Erythroblast (primary cell): ENCODE results near the gene C9orf152.

Experiments used
- DNase-seq, 2 experiments: peaks; one replicate each; lab custom pipeline; 2025; lab: John Stamatoyannopoulos, UW
- GATA1 ChIP-seq: IDR thresholded peaks from 2 replicates; pipeline ENCODE4 v1.6.1; 2011; ENCODE audit warnings: low read depth, mild to moderate bottlenecking, control low read depth, low read length, moderate library complexity
- POLR2A ChIP-seq: IDR thresholded peaks from 2 replicates; pipeline ENCODE4 v1.6.1; 2011; ENCODE audit warnings: mild to moderate bottlenecking, low read length

Gene C9orf152

GRCh38 chr9:110152704-110153374 lies 55.1 kb downstream of the C9orf152 start:
- DNase-seq = peak; percentile 59 to 66
- TF ChIP-seq POLR2A (no peak), GATA1 (no peak)
